ENCODE results near the gene KRT34.
A peak's percentile ranks its signal among the peaks of the same experiment; 100 is the strongest.

Gene KRT34

DNA sequence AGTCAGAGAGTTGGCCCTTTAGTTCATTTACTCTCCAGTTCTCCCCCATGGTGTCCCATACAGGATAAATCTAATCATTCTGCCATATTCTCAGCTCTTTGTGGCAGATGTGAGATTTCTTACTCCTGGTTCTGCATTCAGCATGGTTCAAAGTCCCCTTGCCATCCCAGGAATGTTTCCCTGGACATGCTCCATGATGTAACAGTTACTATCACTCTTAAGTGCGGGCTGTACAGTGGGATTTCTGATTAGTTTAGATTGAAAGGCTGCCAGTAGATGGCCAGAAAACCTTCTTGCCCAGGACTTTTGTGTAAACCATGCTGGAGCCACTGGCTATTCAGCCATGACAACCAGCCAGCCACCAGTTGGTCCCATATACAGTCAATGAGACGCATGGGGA lies 31.9 kb upstream of the KRT34 start:
- no peak for ATAC-seq (ENCODE audit: low read depth)
- no peaks in the 10 kb centered on the region for H3K36me3 ChIP-seq (ENCODE audit: low read depth)
- TF ChIP-seq, protein P1, sequence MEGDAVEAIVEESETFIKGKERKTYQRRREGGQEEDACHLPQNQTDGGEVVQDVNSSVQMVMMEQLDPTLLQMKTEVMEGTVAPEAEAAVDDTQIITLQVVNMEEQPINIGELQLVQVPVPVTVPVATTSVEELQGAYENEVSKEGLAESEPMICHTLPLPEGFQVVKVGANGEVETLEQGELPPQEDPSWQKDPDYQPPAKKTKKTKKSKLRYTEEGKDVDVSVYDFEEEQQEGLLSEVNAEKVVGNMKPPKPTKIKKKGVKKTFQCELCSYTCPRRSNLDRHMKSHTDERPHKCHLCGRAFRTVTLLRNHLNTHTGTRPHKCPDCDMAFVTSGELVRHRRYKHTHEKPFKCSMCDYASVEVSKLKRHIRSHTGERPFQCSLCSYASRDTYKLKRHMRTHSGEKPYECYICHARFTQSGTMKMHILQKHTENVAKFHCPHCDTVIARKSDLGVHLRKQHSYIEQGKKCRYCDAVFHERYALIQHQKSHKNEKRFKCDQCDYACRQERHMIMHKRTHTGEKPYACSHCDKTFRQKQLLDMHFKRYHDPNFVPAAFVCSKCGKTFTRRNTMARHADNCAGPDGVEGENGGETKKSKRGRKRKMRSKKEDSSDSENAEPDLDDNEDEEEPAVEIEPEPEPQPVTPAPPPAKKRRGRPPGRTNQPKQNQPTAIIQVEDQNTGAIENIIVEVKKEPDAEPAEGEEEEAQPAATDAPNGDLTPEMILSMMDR (IDR thresholded peaks at IDR 0.05; ENCODE audit: poor library complexity, severe bottlenecking), result no peak
- DNase-seq (ENCODE audit: low spot score), result no peak
- H3K27me3 ChIP-seq (ENCODE audit: insufficient read depth, poor library complexity, severe bottlenecking), result no peaks in the 10 kb centered on the region
- peaks cover 15% of the 10 kb centered on the region for H3K4me1 ChIP-seq (ENCODE audit: insufficient read depth, poor library complexity, severe bottlenecking)
- H3K9me3 ChIP-seq (ENCODE audit: severe bottlenecking), result no peaks in the 10 kb centered on the region
- H3K4me3 ChIP-seq (ENCODE audit: severe bottlenecking), result no peak overlapping the region
- no peak overlapping the region for H3K27ac ChIP-seq (ENCODE audit: poor library complexity, severe bottlenecking)

DNA sequence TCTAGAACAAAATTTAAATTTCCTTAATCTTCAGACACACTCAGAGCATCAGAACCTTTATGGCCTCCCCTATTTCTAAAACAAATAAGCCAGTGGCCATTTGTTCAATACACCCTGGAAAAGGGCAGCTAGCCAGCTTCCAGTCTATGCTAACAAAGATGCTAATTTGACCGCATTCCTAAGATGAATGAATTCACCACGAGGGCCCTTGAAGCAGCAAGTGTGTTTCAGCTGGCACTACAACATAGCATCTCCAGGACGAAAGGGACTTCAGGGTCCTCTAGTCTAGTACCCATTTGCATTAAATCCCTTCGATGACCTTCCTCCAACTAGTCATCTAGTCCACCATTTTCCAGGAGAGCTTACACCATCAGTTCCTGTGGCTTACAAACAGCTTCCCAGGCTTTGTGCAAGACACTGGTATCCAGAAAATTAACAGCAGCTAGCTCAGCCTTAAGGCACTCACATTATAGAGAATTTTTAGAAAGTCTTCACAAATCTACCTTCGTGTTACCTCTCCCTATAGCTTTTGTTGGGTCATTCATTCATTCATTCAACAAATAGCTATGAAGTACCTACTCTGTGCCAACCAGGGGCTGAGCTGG lies 31.3 kb upstream of the KRT34 start:
- Histone ChIP-seq H3K36me3 (ENCODE audit: low read depth) (no peaks in the 10 kb centered on the region), H3K4me1 (ENCODE audit: insufficient read depth, poor library complexity, severe bottlenecking) (peaks cover 13% of the 10 kb centered on the region), H3K9me3 (ENCODE audit: severe bottlenecking) (no peaks in the 10 kb centered on the region), H3K27me3 (ENCODE audit: insufficient read depth, poor library complexity, severe bottlenecking) (no peaks in the 10 kb centered on the region), H3K4me3 (ENCODE audit: severe bottlenecking) (no peak overlapping the region), H3K27ac (ENCODE audit: poor library complexity, severe bottlenecking) (no peak overlapping the region)
- no peak for DNase-seq (ENCODE audit: low spot score)
- TF ChIP-seq, protein P1 (IDR thresholded peaks at IDR 0.05; ENCODE audit: poor library complexity, severe bottlenecking), result no peak
- no peak for ATAC-seq (ENCODE audit: low read depth)

DNA sequence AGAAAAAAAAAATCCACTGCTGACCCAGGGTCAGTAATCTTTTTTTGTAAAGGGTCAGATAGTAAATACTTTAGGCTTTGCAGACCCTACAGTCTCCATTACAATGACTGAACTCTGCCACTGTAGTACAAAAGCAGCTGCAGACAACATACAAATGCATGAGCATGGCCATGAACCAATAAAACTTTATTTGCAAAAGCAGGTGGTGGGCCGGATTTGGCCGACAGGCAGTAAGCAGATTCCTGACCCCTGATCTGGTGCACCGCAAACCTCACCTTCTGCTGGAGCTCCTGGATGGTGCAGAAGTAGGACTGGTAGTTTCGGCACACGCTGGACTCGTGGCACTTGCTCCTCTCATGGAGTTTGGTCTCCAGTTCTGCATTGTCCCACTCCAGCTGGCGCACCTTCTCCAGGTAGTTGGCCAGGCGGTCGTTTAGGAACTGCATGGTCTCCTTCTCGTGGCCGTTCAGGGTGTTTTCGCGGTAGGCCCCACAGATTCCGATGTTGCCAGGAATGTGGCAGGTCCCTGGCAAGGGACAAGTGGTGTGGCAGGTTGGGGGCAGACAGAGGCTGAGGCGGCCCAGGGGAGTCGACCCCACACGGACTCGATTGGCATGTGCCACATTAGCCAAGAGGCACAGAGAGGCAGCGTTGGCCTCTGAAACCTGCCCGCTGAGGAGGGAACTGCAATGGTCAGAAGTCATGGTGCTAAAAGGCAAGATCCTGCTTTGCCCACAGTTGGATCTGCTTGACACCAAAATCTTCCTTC lies 29.1 kb upstream of the KRT34 start:
- TF ChIP-seq, protein P1 (IDR thresholded peaks at IDR 0.05; ENCODE audit: poor library complexity, severe bottlenecking), result no peak
- H3K9me3 ChIP-seq (ENCODE audit: severe bottlenecking), result no peaks in the 10 kb centered on the region
- ATAC-seq (ENCODE audit: low read depth) (no peak), DNase-seq (ENCODE audit: low spot score) (no peak)
- H3K27me3 ChIP-seq (ENCODE audit: insufficient read depth, poor library complexity, severe bottlenecking), result no peaks in the 10 kb centered on the region
- no peak overlapping the region for H3K4me3 ChIP-seq (ENCODE audit: severe bottlenecking)
- no peak overlapping the region for H3K27ac ChIP-seq (ENCODE audit: poor library complexity, severe bottlenecking)
- no peaks in the 10 kb centered on the region for H3K36me3 ChIP-seq (ENCODE audit: low read depth)
- no peaks in the 10 kb centered on the region for H3K4me1 ChIP-seq (ENCODE audit: insufficient read depth, poor library complexity, severe bottlenecking)

DNA sequence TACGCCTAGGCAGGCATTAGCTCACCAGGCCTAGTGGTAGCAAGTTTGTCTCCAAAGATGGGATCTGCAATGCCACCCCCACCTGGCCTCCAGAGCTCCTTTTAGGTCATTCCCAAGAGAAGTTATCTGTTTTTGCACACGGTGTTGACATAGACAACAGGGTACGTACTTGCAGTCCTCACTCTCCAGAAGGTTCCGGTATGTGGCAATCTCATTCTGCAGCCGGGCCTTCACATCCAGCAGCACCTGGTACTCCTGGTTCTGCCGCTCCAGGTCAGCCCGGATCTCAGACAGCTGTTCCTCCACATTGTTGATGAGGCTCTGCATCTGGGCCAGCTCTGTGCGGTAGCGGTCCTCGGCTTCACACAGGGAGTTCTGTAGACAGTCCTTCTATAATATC lies 25.1 kb upstream of the KRT34 start:
- no peak for DNase-seq (ENCODE audit: low spot score)
- peaks cover 17% of the 10 kb centered on the region for H3K4me1 ChIP-seq (ENCODE audit: insufficient read depth, poor library complexity, severe bottlenecking)
- no peaks in the 10 kb centered on the region for H3K9me3 ChIP-seq (ENCODE audit: severe bottlenecking)
- ATAC-seq (ENCODE audit: low read depth), result no peak
- no peaks in the 10 kb centered on the region for H3K36me3 ChIP-seq (ENCODE audit: low read depth)
- no peak overlapping the region for H3K4me3 ChIP-seq (ENCODE audit: severe bottlenecking)
- TF ChIP-seq, protein P1 (IDR thresholded peaks at IDR 0.05; ENCODE audit: poor library complexity, severe bottlenecking), result no peak
- no peaks in the 10 kb centered on the region for H3K27me3 ChIP-seq (ENCODE audit: insufficient read depth, poor library complexity, severe bottlenecking)
- no peak overlapping the region for H3K27ac ChIP-seq (ENCODE audit: poor library complexity, severe bottlenecking)

DNA sequence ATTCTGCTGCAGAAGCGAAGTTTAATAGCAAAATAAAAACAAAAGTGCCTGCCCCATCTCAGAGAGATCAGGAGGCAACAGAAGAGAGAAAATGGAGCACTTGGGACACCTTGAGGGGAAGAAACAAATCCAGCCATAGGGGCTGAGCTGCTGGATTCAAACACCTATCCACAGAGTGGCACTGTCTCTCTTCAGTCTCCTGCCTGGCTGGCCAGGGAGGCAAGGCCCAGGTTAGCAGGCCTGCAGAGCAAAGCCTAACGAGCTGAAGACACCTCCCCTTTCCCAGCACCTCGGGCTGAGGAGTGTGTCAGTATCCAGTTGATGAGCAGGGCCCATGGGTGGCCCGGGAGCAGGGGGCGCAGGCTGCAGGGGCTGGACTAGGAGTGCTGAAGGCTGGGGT lies 24.1 kb upstream of the KRT34 start:
- Histone ChIP-seq H3K4me1 (ENCODE audit: insufficient read depth, poor library complexity, severe bottlenecking) (peaks cover 17% of the 10 kb centered on the region), H3K36me3 (ENCODE audit: low read depth) (no peaks in the 10 kb centered on the region), H3K4me3 (ENCODE audit: severe bottlenecking) (no peak overlapping the region), H3K27ac (ENCODE audit: poor library complexity, severe bottlenecking) (no peak overlapping the region), H3K9me3 (ENCODE audit: severe bottlenecking) (no peaks in the 10 kb centered on the region), H3K27me3 (ENCODE audit: insufficient read depth, poor library complexity, severe bottlenecking) (no peaks in the 10 kb centered on the region)
- peak; percentile 31; the same call in 1 of the 3 replicates for ATAC-seq (ENCODE audit: low read depth)
- DNase-seq (ENCODE audit: low spot score), result no peak
- TF ChIP-seq, protein P1 (IDR thresholded peaks at IDR 0.05; ENCODE audit: poor library complexity, severe bottlenecking), result peak; percentile 44
